Lower leg skin (tissue), 4 donors: ENCODE measurements around the gene ASCC1. TPM values are rescaled to one million over a fixed set of nuclear protein-coding genes. Genes with fewer than 3 reads are reported as not detected.
A peak's percentile ranks its signal among the peaks of the same experiment; 100 is the strongest.

Experiments used
- DNase-seq, 2 donors: peaks; one replicate each; pipeline ENCODE4 v3.0.0-alpha.2; 2019; ENCODE audit warnings: low spot score in 2 of 2
- H3K4me3 ChIP-seq: fragments of 200-600 bp; sonication (generic); 2 replicates; pipeline ENCODE4 v1.5.1; 2017; ENCODE audit warnings: mild to moderate bottlenecking, low read depth; ENCODE audit not compliant: poor library complexity, severe bottlenecking
- POLR2A ChIP-seq, 2 donors: fragments of 450-650 bp; IDR thresholded peaks; one replicate each; pipeline ENCODE4 v1.6.1; 2016 to 2017; ENCODE audit warnings: antibody characterized with exemption in 2 of 2, mild to moderate bottlenecking in 1 of 2, moderate library complexity in 1 of 2
- WGBS, 2 donors: methylation state at CpG; one replicate each; pipeline ENCODE4 v1.1.5; 2018; 5-methylcytosine and 5-hydroxymethylcytosine counted together
- intact Hi-C: fragments of 100-400 bp; cut with DNase I; formaldehyde crosslinking; loops from one replicate; pipeline ENCODE4 v1.15.0; 2023; ENCODE audit warnings: low total_unique reads
- total RNA-seq, 4 donors: library from RNA; depleted of rRNA; stranded (reverse); fragments of >200 nt; gene quantifications; one replicate each; pipeline ENCODE4 v1.1.0, GENCODE V29; 2016
- TF ChIP-seq, protein P1 (sequence below), 3 donors: fragments of 450-650 bp; IDR thresholded peaks; one replicate each; pipeline ENCODE4 v1.5.1; 2016; ENCODE audit warnings: antibody characterized with exemption in 3 of 3, mild to moderate bottlenecking in 3 of 3, moderate library complexity in 2 of 3

The ASCC1 gene
- total RNA-seq, 4 donors from 2014 or later: 17.7 to 33.3 (median 23.1) TPM

DNA sequence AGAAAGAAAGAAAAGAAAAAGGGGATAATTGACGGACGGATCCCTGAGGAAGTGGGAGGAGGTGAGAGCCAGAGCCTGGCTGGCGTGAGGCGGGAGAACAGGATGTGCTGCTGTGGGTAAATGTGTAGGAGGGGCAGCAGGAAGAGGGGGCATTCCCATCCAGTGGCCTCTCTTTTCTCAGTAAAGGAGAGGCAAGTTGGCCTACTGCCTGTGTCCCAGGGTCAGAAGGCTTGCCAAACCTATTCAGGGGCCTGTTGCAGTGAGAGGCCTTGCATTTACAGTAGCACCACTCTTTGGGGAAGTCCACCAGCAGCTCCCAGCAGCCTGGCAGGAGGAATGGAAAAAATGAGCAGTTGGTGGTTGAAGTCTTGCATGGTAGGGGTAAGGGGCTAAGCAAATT lies 26.6 kb upstream of the ASCC1 start:
- intact Hi-C loops: no loop called here
- H3K4me3 ChIP-seq: no peak overlapping the region
- WGBS, 2 donors: 51 to 59% methylated on average over 4 of the region's 4 CpGs
- TF ChIP-seq POLR2A (IDR thresholded peaks at IDR 0.05): no peak
- TF ChIP-seq, protein P1, sequence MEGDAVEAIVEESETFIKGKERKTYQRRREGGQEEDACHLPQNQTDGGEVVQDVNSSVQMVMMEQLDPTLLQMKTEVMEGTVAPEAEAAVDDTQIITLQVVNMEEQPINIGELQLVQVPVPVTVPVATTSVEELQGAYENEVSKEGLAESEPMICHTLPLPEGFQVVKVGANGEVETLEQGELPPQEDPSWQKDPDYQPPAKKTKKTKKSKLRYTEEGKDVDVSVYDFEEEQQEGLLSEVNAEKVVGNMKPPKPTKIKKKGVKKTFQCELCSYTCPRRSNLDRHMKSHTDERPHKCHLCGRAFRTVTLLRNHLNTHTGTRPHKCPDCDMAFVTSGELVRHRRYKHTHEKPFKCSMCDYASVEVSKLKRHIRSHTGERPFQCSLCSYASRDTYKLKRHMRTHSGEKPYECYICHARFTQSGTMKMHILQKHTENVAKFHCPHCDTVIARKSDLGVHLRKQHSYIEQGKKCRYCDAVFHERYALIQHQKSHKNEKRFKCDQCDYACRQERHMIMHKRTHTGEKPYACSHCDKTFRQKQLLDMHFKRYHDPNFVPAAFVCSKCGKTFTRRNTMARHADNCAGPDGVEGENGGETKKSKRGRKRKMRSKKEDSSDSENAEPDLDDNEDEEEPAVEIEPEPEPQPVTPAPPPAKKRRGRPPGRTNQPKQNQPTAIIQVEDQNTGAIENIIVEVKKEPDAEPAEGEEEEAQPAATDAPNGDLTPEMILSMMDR (IDR thresholded peaks at IDR 0.05): no peak
- peak; percentile 74 to 92 for DNase-seq

DNA sequence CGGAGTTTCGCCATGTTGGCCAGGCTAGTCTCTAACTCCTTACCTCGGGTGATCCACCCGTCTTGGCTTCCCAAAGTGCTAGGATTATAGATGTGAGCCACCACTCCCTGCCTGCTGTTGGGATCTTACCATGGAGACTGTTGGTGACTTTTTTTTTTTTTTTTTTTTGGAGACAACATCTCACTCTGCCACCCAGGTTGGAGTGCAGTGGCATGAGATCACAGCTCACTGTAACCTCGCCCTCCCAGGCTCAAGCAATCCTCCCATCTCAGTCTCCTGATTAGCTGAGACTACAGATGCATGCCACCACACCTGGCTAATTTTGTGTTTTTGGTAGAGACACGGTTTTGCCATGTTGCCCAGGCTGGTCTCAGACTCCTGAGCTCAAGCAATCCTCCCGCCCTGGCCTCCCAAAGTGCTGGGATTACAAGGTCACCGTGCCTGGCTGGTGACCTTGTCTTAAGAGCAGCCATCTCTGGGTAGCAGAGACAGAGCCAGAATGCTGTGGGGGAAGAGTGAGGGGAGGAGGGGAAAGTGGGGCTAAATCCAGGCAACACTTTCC lies 25.7 kb upstream of the ASCC1 start:
- H3K4me3 ChIP-seq: no peak overlapping the region
- intact Hi-C loops: no loop called here
- 82 to 87% methylated on average over 8 of the region's 8 CpGs for WGBS, 2 donors
- TF ChIP-seq, protein P1 (IDR thresholded peaks at IDR 0.05): no peak
- TF ChIP-seq POLR2A (IDR thresholded peaks at IDR 0.05): no peak
- DNase-seq: no peak

DNA sequence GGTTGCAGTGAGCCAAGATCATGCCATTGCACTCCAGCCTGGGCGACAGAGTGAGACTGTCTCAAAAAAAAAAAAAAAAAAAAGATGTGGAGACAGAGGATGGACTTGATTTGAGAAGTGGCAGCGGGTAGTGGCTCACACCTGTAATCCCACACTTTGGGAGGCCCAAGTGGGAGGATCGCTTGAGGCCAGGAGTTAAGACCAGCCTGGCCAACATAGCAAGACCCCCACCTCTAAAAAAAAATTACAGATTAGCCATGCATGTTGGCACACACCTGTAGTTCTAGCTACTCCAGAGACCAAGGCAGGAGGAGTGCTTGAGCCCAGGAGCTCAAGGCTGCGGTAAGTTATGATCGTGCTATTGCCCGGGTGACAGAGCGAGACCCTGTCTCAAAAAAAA lies 24.3 kb upstream of the ASCC1 start:
- TF ChIP-seq POLR2A (IDR thresholded peaks at IDR 0.05): no peak
- TF ChIP-seq, protein P1 (IDR thresholded peaks at IDR 0.05): no peak
- WGBS, 2 donors: 88 to 95% methylated on average over 7 of the region's 7 CpGs
- no peak overlapping the region for H3K4me3 ChIP-seq
- no peak for DNase-seq
- intact Hi-C loops: no loop called here

DNA sequence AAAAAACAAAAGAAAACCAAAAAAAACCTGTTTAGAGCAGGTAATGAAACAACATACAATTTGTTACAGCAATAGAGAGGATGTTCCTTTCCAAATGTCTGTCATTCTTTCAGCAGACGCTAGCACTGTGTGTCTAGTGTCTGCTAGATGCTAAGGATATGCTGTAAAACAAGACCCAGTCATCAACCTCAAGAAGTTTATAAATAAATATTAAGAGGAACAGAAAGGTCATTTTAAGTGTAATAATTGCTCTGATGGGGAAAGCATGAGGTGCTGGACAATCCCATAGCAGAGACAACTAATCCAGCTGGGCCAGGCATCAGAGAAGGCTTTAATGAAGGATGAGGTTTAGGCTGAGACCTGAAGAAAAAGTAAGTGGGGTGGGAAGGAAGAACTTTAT lies 23.3 kb upstream of the ASCC1 start:
- DNase-seq: no peak
- H3K4me3 ChIP-seq: no peak overlapping the region
- intact Hi-C loops: no loop called here
- WGBS, 2 donors: 30 to 64% methylated on average over 1 of the region's 1 CpG
- TF ChIP-seq POLR2A (IDR thresholded peaks at IDR 0.05): no peak

DNA sequence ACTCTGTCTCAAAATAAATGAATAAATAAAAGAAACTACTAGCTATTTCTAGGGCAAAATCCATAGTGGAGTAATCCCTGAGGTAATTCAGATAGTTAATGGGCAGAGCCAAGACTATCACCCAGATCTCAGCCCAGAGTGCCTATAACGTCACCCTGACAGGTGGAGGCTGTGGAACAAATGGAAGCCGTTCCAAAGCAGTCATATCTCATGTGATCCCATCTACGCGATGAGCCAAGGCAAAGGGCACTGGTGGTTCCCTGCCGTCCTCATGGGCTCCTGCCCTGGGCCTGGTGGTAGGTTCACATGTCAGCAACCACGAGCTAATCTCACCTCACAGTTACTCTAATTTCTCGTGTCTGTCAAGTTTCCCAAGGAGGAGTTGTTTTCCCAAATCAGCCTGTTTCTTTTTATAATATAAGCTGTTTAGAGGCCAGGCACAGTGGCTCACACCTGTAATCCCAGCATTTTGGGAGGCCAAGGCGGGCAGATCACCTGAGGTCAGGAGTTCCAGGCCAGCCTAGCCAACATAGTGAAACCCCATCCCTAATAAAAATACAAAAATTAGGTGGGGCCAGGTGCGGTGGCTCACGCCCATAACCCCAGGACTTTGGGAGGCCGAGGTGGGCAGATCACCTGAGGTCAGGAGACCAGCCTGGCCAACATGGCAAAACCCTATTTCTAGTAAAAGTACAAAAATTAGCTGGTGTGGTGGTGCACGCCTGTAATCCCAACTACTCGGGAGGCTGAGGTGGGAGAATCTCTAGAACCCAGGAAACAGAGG lies 22.5 kb upstream of the ASCC1 start:
- TF ChIP-seq POLR2A (IDR thresholded peaks at IDR 0.05): no peak
- TF ChIP-seq, protein P1 (IDR thresholded peaks at IDR 0.05): no peak
- 92% methylated on average over 13 of the region's 13 CpGs for WGBS, 2 donors
- DNase-seq: no peak
- intact Hi-C loops: no loop called here
- no peak overlapping the region for H3K4me3 ChIP-seq

DNA sequence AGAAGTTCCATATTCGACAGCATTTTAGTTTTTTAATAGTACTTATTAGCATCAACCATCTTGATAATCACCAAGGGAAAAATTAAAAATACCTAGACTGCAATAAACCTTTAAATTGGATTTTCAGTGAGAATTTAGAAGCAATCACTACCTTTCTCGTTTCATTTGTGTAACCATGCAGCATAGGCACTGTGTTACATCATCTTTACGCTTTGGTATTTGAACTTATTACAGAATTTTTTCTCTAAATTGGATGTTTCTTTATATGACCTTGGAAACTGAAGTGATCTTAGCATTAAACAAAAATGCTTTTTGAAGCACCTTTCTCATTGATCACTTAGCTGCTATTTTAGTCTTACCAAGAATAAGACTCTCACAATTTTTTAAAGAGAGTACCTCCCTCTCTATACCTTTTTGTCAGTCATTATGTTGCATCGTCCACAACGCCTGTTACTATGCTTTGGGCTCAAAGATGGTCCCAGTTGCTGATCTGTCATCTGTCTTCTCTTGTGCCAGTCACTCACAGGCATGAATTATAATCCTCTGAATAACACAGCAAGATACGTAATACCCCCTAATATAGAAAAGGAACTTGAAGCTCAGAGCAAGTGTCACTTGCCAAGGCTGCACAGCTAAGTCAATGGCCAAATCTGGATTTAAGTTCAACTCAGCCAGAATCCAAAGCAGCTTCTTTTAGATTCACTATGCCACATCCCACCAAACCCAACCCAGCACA lies 19.6 kb upstream of the ASCC1 start:
- TF ChIP-seq POLR2A (IDR thresholded peaks at IDR 0.05): no peak
- TF ChIP-seq, protein P1 (IDR thresholded peaks at IDR 0.05): no peak
- intact Hi-C loops: no loop called here
- no peak for DNase-seq
- WGBS, 2 donors: 87 to 92% methylated on average over 6 of the region's 6 CpGs
- no peak overlapping the region for H3K4me3 ChIP-seq
